GM19351 (cell line): ENCODE measurements around the gene MMEL1.
"Not testable (repeated sequence)": the region's sequence is repeated elsewhere in the genome, so short reads cannot be mapped to it uniquely, and the experiment has no call there.

Experiments used
- ATAC-seq: cut with Tn5 transposase; IDR thresholded peaks from one replicate; pipeline ENCODE4 v1.9.1; 2021; ENCODE audit warnings: mild to moderate bottlenecking, moderate library complexity; ENCODE audit not compliant: unreplicated experiment

Gene MMEL1

DNA sequence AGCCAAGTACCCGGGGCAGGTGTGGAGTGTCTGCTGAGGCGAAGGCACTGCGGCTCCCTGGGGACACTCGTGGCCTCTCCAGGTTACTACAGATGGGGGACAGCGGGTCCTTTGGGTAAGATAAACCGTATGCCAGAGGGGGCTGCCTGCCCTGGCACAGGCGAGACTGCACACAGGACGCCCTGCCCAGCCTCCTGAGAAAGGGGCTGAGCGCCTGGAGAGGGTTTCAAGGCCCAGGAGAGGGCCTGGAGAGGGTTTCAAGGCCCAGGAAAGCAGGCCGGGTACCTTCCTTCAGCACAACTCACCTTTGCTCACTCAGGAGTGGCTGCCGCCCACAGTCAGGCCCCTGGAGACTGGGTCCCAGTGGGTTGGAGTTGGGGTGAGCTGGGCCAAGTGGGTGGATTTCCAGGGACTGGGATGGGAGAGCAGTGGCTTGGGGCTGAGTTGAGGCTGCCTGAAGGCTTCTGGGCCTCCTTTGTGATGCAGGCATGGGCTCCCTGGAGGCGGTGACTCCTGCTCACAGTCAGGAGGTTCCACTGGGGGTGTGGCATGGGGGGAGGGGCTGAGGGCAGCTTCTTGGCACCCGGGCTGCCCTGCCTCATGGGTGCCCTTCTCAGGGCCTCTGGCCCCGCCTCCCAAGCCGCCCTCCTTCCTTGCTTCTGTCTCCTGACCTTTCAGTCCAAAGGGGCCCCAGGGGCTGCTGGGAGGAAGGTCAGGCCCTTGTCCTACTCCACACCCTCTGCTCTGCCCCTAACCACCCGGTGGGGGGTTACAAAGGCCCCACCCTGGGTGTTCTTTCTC, at the start of gene MMEL1:
MMEL1 (minus strand) TSS at position 456 of the 801 bp plus-strand sequence. CDS start 3,532 bp downstream, outside the sequence.
- no peak for ATAC-seq

DNA sequence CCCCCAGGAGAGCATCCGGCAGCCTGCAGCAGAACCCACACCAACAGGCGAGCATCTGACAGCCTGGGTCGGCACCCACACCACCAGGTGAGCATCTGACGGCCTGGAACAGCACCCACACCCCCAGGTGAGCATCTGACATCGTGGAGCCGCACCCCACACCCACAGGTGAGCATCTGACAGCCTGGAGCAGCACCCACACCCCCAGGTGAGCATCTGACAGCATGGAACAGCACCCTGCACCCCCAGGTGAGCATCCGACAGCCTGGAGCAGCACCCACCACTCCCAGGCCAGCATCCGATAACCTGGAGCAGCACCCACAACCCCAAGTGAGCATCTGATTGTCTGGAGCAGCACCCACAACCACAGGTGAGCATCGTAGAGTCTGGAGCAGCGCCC, 43.9 kb upstream of the MMEL1 start:
- ATAC-seq, result not testable (repeated sequence)

GRCh38 chr1:2671656-2672055, 38.8 kb upstream of the MMEL1 start:
- ATAC-seq, result not testable (repeated sequence)

DNA sequence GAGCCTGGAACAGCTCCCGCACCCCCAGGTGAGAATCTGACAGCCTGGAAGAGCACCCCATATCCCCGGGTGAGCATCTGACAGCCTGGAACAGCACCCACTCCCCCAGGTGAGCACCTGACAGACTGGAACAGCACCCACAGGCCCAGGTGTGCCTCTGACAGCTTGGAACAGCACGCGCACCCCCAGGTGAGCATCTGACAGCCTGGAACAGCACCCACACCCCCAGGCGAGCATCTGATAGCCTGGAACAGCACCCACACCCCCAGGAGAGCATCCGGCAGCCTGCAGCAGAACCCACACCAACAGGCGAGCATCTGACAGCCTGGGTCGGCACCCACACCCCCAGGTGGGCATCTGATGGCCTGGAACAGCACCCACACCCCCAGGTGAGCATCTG, 27.0 kb upstream of the MMEL1 start:
- not testable (repeated sequence) for ATAC-seq

GRCh38 chr1:2657909-2658308, 25.1 kb upstream of the MMEL1 start:
- ATAC-seq, result not testable (repeated sequence)

- not testable (repeated sequence) for ATAC-seq
These were observed 24.3 kb upstream of the MMEL1 start for GRCh38 chr1:2657124-2657523.

DNA sequence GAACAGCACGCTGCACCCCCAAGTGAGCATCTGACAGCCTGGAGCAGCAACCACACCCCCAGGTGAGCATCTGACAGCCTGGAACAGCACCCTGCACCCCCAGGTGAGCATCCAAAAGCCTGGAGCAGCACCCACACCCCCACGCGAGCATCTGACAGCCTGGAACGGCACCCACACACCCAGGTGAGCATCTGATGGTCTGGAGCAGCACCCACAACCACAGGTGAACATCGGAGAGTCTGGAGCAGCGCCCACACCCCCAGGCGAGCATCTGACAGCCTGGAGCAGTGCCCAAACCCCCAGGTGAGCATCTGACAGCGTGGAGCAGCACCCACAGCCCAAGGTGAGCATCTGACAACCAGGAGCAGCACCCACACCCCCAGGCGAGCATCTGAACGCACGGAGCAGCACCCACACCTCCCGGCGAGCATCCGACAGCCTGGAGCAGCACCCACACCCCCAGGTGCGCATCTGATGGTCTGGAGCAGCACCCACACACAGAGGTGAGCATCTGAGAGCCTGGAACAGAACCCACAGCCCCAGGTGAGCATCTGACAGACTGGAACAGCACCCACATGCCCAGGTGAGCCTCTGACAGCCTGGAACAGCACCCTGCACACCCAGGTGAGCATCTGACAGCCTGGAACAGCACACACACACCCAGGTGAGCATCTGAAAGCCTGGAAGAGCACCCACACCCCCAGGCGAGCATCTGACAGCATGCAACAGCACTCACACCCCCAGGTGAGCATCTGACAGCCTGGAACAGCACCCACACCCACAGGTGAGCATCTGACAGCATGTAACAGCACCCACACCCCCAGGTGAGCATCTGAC, 23.0 kb upstream of the MMEL1 start:
- not testable (repeated sequence) for ATAC-seq

GRCh38 chr1:2654443-2654948, 21.7 kb upstream of the MMEL1 start:
- ATAC-seq, result not testable (repeated sequence)

GRCh38 chr1:2653741-2654442, 21.1 kb upstream of the MMEL1 start:
- ATAC-seq, result not testable (repeated sequence)

- not testable (repeated sequence) for ATAC-seq
These were observed 20.2 kb upstream of the MMEL1 start for GRCh38 chr1:2652926-2653571.

DNA sequence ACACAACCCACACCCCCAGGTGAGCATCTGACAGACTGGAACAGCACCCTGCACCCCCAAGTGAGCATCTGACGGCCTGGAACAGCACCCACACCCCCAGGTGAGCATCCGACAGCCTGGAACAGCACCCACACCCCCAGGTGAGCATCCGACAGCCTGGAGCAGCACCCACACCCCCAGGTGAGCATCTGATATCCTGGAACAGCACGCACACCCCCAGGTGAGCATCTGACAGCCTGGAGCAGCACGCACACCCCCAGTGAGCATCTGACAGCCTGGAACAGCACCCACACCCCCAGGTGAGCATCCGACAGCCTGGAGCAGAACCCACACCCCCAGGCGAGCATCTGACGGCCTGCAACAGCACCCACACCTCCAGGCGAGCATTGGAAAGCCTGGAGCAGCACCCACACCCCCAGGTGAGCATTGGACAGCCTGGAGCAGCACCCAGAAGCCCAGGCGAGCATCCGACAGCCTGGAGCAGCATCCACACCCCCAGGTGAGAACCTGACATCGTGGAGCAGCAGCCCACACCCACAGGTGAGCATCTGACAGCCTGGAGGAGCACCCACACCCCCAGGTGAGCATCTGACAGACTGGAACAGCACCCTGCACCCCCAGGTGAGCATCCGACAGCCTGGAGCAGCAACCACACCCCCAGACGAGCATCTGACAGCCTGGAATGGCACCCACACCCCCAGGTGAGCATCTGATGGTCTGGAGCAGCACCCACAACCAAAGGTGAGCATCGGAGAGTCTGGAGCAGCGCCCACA, 19.5 kb upstream of the MMEL1 start:
- not testable (repeated sequence) for ATAC-seq

DNA sequence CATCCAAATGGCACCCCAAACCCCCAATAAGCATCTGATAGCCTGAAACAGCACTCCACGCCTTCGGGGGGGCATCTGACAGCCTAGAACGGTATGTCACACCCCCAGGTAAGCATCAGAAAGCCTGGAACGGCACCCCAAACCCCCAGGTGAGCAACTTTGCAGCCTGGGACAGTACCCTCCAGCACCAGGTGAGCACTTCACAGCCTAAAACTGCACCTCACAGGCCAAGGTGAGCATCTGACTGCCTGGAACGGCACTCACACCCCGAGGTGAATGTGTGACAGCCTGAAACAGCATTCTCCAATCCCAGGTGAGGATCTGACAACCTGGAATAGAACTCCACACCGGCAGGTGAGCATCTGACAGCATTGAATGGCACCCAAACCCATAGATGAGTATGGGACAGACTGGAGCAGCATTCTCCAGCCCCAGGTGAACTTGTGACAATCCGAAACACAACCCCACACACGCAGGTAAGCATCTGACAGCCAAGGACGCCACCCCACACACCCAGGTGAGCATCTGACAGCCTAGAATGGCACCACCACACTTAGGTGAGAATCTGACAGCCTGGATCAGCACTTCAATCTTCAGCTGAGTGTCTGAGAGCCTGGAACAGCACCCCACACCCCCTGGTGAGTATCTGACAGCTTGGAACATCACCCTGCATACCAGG, 18.3 kb upstream of the MMEL1 start:
- no peak for ATAC-seq

- ATAC-seq, result no peak
These were observed 14.0 kb upstream of the MMEL1 start for GRCh38 chr1:2646837-2647236.

DNA sequence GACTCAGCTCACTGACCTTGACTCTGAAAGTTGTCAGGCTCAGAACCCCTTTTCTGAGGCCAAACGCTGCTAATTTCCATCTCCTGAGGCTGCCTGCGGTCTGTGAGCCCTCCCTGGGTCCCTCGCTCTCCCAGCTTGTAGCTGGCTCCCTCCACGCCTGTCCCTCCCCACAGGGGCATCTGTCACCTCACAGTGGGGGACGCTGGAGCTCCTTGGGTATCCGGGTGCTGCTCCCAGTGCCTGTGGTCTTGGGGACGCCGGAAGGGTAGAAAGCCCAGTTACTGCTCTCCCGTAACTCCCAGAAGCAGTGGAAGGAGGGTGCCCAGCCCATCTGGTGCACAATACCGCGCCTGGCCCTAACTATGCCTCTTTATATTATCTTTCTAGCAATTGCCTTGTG, 13.0 kb upstream of the MMEL1 start:
- ATAC-seq, result no peak

DNA sequence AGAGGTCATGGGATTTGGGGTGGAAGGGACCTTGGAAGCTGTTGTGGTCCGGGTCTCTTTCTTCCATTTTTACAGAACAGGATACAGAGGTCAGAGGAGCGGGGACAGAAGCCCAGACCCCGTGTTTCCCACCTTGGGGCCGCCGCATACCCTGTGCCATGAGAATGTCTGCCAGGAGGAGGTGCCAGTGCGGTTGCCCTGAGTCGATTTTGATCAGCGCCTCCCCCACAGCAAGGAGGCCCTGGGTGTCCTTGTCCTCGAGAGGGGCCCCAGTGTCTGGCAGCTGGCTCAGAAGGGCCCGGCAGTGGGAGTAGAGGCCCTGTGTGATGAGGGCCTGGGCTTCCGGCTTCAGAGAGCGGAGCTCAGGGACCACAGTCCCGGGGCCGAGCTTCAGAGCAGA, 12.3 kb upstream of the MMEL1 start:
- no peak for ATAC-seq

DNA sequence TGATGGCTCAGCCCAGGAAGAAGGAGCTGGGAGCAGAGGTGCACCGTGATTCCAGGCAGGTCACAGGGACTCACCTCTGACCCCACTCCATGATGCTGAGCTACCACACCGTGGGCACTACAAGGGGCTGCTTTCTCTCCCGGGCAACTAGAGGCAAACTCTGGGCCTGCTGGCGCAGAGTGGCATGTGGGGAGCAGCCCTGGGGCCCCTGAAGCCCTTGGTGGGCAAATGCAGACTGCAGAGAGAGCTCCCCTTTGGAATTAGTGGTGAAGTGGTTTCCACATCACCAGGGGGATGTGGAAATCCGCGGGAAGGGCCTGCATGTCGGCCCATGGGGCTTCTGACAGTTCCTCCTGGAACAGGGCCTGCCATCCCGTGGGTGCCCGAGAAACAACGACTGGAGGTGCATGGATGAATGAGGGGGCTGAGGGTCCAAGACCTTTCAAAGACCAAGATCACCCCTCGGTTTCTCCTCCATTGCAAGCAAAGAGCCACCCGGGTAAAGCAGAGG, 11.8 kb upstream of the MMEL1 start:
- no peak for ATAC-seq

DNA sequence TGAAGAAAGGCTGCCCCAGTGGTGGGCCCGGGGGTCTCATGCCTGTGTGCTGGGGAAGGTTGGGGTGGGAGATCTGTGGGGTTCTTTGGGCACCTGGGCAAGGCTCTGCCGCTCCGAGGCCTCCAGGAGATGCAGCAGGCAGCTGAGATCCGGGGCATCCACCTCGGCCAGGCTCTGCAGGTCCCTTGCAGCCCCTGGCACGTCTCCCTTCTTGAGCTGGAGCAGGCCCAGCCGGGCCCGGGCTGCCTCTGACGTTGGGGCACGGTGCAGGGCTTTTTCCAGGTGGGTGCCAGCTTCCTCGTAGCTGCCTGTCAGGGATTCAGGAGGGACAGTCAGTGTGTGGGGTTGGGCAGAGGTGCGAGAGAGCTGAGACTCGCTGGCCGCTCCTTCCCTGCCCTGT, 11.4 kb upstream of the MMEL1 start:
- ATAC-seq, result no peak

DNA sequence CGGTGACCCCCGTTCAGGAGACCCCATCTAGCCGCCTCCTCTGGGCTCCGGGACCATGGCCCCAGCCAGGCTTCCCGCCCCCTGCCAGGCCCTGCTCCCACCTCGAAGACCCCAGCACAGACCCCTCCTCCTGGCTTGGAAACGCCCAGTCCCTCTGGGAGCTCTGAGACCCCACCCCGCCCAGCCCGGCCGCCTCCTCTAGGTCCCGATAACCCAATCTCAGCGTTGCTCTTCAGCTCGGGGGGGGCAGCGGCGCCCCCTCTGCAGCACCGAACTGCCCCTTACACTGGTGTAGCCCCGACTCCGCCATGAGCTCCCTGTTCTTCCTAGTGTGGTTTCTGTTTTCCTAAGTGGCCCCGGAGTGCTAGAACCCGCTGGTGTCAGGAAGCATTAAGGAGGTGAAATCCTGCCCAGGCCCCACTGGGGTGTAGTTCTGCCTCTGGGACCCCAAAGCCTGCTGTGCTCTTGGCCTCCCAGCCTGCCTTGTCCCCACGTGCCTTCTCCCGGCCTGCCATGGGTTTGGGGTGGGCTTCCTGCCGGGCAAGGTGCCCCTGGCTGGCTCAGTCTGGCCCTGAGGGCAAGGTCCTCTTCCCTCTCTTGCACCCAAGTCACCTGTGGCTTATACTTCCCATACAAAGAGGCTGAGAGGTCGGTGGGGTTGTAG, 10.7 kb upstream of the MMEL1 start:
- no peak for ATAC-seq
